ENCODE results near the gene PCID2.
A peak's percentile ranks its signal among the peaks of the same experiment; 100 is the strongest.

Gene PCID2

DNA sequence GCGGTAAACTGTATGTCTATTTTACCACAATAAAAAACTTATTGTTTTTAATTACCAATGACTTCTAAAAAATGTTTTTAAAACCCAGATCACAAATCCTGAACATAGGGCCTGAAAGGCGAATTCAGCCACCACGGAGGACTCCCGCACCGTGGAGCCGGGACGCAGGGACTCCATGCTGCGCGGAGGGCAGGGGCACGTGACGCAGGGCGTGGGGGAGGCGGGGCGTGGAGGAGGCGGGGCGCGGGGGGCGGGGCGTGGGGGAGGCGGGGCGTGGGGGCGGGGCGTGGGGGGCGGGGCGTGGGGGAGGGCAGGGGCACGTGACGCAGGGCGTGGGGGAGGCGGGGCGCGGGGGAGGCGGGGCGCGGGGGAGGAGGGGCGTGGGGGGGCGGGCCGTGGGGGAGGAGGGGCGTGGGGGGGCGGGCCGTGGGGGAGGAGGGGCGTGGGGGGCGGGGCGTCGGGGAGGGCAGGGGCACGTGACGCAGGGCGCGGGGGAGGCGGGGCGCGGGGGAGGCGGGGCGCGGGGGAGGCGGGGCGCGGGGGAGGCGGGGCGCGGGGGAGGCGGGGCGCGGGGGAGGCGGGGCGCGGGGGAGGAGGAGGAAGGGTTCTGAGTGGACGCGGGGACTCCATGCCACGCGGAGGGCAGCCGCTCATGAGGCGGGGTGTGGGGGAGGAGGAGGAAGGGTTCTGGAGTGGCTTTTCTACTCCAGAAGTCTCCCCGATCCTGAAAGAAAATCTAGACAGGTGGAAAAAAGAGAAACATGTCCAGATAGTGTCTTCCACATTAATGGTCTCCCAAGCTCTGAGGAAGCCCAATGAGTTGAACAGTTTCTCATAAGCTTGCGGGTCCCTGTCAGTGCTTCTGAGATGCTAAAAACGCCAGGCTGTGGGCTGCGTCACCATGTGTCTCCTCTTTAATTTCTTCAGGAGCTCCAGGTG, 54.4 kb downstream of the PCID2 start:
- Histone ChIP-seq H3K4me1 (ENCODE audit: control insufficient read depth, low read length) (peaks cover 23% of the 10 kb centered on the region), H3K9me2 (replicated peaks; ENCODE audit: control insufficient read depth, low read length) (no peaks in the 10 kb centered on the region), H3K4me2 (ENCODE audit: low read length) (peak overlapping the region; percentile 65), H3K27me3 (ENCODE audit: control insufficient read depth, low read length) (no peaks in the 10 kb centered on the region), H3K36me3 (ENCODE audit: control insufficient read depth, low read length) (no peaks in the 10 kb centered on the region), H3K79me2 (ENCODE audit: control insufficient read depth, low read length) (no peaks in the 10 kb centered on the region), H3K4me3 (ENCODE audit: low read length) (peak overlapping the region; percentile 65), H3F3A (ENCODE audit: control insufficient read depth, insufficient read depth) (peaks cover 4% of the 10 kb centered on the region; the same call in 1 of the 2 replicates), H3K9me3 (ENCODE audit: control insufficient read depth, insufficient read depth, low read length) (peaks cover 7% of the 10 kb centered on the region; the same call in 1 of the 2 replicates), H4K20me1 (ENCODE audit: control insufficient read depth, insufficient read depth, low read depth, low read length) (no peaks in the 10 kb centered on the region), H3K27ac (ENCODE audit: low read depth, low read length) (0 out of 2 replicates have a peak overlapping the region, but pooled peaks have one; percentile 2)
- TF ChIP-seq EZH2phosphoT487 (IDR thresholded peaks at IDR 0.05; ENCODE audit: borderline replicate concordance, low read length): no peak
- TF ChIP-seq, protein P1, sequence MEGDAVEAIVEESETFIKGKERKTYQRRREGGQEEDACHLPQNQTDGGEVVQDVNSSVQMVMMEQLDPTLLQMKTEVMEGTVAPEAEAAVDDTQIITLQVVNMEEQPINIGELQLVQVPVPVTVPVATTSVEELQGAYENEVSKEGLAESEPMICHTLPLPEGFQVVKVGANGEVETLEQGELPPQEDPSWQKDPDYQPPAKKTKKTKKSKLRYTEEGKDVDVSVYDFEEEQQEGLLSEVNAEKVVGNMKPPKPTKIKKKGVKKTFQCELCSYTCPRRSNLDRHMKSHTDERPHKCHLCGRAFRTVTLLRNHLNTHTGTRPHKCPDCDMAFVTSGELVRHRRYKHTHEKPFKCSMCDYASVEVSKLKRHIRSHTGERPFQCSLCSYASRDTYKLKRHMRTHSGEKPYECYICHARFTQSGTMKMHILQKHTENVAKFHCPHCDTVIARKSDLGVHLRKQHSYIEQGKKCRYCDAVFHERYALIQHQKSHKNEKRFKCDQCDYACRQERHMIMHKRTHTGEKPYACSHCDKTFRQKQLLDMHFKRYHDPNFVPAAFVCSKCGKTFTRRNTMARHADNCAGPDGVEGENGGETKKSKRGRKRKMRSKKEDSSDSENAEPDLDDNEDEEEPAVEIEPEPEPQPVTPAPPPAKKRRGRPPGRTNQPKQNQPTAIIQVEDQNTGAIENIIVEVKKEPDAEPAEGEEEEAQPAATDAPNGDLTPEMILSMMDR (IDR thresholded peaks at IDR 0.05; ENCODE audit: low read depth, low read length, poor library complexity, severe bottlenecking): no peak

DNA sequence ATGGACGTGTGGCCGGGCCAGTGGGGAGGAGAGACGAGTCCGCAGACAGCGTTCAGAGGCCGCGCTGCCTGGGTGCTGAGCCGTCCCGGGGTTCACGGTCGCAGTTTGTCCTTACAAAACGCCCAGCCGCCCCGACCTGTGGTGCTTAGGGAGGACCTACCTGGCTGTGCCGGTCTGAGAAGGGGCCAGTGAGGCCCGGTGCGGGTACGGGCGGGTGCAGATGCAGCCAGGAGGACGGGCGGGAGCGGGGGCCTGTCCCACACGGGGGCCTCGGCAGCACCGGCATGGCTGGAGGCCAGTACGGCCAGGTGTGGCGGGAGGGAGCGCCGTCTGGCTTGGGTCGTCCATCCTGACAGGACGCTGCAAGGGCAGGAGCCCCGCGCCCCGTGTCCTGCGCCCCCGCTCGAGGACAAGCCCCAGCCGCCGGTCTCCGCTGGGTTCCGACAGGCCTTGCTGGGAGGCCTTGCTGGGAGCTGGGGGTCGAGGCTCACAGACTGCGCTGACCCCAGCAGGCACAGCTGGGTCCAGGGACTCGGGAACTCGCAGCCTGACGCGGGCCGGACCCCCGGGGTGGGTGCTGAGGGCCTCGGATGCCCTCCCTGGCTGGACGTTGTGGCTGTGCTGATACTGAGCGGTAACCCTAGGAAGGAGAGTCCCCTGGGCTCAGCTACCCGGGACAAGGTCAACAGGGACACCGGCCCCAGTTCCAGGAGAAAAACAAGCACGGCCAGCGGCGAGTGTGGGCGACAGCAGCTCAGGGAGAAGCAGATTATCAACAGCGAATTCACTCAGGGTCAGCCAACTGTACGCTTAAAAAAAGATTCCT, 55.3 kb downstream of the PCID2 start:
- Histone ChIP-seq H3K79me2 (ENCODE audit: control insufficient read depth, low read length) (no peaks in the 10 kb centered on the region), H4K20me1 (ENCODE audit: control insufficient read depth, insufficient read depth, low read depth, low read length) (no peaks in the 10 kb centered on the region), H3F3A (ENCODE audit: control insufficient read depth, insufficient read depth) (peaks cover 4% of the 10 kb centered on the region; the same call in 1 of the 2 replicates), H3K9me2 (replicated peaks; ENCODE audit: control insufficient read depth, low read length) (no peaks in the 10 kb centered on the region), H3K4me1 (ENCODE audit: control insufficient read depth, low read length) (peaks cover 22% of the 10 kb centered on the region), H3K36me3 (ENCODE audit: control insufficient read depth, low read length) (no peaks in the 10 kb centered on the region), H3K27me3 (ENCODE audit: control insufficient read depth, low read length) (no peaks in the 10 kb centered on the region), H3K9me3 (ENCODE audit: control insufficient read depth, insufficient read depth, low read length) (peaks cover 7% of the 10 kb centered on the region; the same call in 1 of the 2 replicates), H3K4me3 (ENCODE audit: low read length) (peak overlapping the region; percentile 59), H3K27ac (ENCODE audit: low read depth, low read length) (no peak overlapping the region), H3K4me2 (ENCODE audit: low read length) (peak overlapping the region; percentile 58)
- TF ChIP-seq, protein P1 (IDR thresholded peaks at IDR 0.05; ENCODE audit: low read depth, low read length, poor library complexity, severe bottlenecking): no peak
- TF ChIP-seq EZH2phosphoT487 (IDR thresholded peaks at IDR 0.05; ENCODE audit: borderline replicate concordance, low read length): no peak

DNA sequence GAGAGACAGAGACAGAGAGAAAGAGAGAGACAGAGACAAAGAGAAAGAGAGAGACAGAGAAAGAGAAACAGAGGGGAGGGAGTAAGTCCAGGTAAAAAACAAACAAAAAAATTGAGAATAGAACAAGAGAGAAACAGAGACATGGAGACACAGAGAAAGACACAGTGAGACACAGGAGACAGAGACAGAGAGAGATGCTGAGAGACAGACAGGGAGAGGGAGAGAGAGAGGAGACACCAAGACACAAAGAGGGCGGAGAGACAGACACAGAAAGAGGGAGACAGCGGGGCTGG, 55.8 kb downstream of the PCID2 start:
- Histone ChIP-seq H3K4me1 (ENCODE audit: control insufficient read depth, low read length) (peaks cover 18% of the 10 kb centered on the region), H3K9me3 (ENCODE audit: control insufficient read depth, insufficient read depth, low read length) (peaks cover 7% of the 10 kb centered on the region; the same call in 1 of the 2 replicates), H3F3A (ENCODE audit: control insufficient read depth, insufficient read depth) (peaks cover 4% of the 10 kb centered on the region; the same call in 1 of the 2 replicates), H3K4me2 (ENCODE audit: low read length) (no peak overlapping the region), H3K4me3 (ENCODE audit: low read length) (no peak overlapping the region), H3K36me3 (ENCODE audit: control insufficient read depth, low read length) (no peaks in the 10 kb centered on the region), H3K9me2 (replicated peaks; ENCODE audit: control insufficient read depth, low read length) (no peaks in the 10 kb centered on the region), H3K79me2 (ENCODE audit: control insufficient read depth, low read length) (no peaks in the 10 kb centered on the region), H4K20me1 (ENCODE audit: control insufficient read depth, insufficient read depth, low read depth, low read length) (no peaks in the 10 kb centered on the region), H3K27ac (ENCODE audit: low read depth, low read length) (no peak overlapping the region), H3K27me3 (ENCODE audit: control insufficient read depth, low read length) (no peaks in the 10 kb centered on the region)
- TF ChIP-seq, protein P1 (IDR thresholded peaks at IDR 0.05; ENCODE audit: low read depth, low read length, poor library complexity, severe bottlenecking): no peak

All from DOHH2 (cell line).